Testis (tissue), 3 donors: ENCODE results near the gene DRC7. TPM values are rescaled to one million over a fixed set of nuclear protein-coding genes. Genes with fewer than 3 reads are reported as not detected.

Source experiments
- DNase-seq: peaks from one replicate; pipeline ENCODE4 v3.0.0-alpha.2; 2019
- H3K27ac ChIP-seq, 2 donors: fragments of 200-600 bp; sonication (generic); one replicate each; pipeline ENCODE4 v1.5.1; 2019
- H3K27me3 ChIP-seq: fragments of 200-600 bp; sonication (generic); one replicate; pipeline ENCODE4 v1.5.1; 2019
- H3K36me3 ChIP-seq: fragments of 200-600 bp; sonication (generic); one replicate; pipeline ENCODE4 v1.5.1; 2017; ENCODE audit warnings: low read depth; ENCODE audit errors: missing control alignments
- H3K4me1 ChIP-seq: fragments of 200-600 bp; sonication (generic); one replicate; pipeline ENCODE4 v1.5.1; 2019
- H3K4me3 ChIP-seq, 2 donors: fragments of 200-600 bp; sonication (generic); one replicate each; pipeline ENCODE4 v1.5.1; 2017 to 2019
- H3K9me3 ChIP-seq: fragments of 200-600 bp; sonication (generic); one replicate; pipeline ENCODE4 v1.5.1; 2017
- POLR2A ChIP-seq: fragments of 450-650 bp; IDR thresholded peaks from one replicate; pipeline ENCODE4 v1.6.1; 2017; ENCODE audit warnings: antibody characterized with exemption, mild to moderate bottlenecking, moderate library complexity
- WGBS, 2 donors: methylation state at CpG; one replicate each; pipeline ENCODE4 v1.1.5; 2018; 5-methylcytosine and 5-hydroxymethylcytosine counted together
- intact Hi-C: fragments of 100-400 bp; cut with DNase I; formaldehyde crosslinking; loops from one replicate; pipeline ENCODE4 v1.15.1; 2023; ENCODE audit warnings: low total_unique reads
- polyA plus RNA-seq: library from polyadenylated mRNA; stranded (reverse); fragments of 350-450 nt; fragmentation: Illumina TruSeq; extraction: RNeasy Lipid Tissue Mini Kit (QIAGEN cat#74804); gene quantifications from one replicate; pipeline ENCODE4 v1.2.3, GENCODE V29; 2014; ENCODE audit warnings: low read depth, low replicate concordance; ENCODE audit not compliant: insufficient read depth
- total RNA-seq, 2 donors: library from RNA; depleted of rRNA; stranded (reverse); fragments of >200 nt; gene quantifications; one replicate each; pipeline ENCODE4 v1.2.3, GENCODE V29; 2016
- TF ChIP-seq, protein P1 (sequence below), 3 experiments: fragments of 450-650 bp in 2 of 3; fragments of 200-600 bp in 1 of 3; sonication (generic) in 1 of 3; IDR thresholded peaks; one replicate each; pipeline ENCODE4 v1.5.1; 2016 to 2019; ENCODE audit warnings: antibody characterized with exemption in 3 of 3, mild to moderate bottlenecking in 2 of 3, moderate library complexity in 1 of 3

Gene DRC7
- total and polyA plus RNA-seq, 3 donors from 2014 or later: 35.4 to 199 (median 62.7) TPM

DNA sequence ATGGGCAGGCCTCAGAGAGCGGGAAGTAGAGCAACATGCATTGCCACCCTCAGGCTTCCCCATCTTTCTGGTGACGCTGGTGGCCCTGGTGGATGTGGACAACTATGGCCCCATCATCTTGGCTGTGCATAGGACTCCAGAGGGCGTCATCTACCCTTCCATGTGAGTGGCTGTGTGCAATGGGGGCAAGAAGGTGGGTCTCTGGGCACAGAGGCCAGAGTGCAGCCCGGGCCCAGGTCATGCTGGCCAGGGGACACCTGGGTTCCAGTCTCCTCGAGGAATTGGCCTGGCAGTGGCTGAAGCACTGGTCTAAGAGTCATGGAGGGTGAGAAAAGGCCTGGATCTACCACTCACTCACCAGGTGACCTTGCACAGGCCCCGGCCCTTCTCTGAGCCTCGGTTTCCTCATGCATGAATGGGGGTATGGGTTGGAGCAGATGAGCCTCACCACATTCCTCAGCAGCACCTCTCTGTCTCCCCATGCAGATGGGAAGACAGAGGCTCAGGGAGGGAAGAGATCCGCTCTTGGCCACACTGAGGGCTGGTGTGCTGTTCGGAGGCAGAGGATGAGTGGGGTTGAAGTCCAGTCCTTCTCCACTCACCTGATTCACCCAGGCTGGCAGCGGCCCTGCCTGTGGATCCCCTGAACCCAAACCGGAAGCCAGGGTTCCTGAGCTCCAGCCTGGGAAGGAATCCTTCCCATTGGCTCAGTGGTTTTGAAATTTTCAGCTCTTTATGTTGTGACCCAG is 33.7 kb upstream of the DRC7 start:
- no peaks in the 10 kb centered on the region for H3K4me1 ChIP-seq
- no peak for TF ChIP-seq POLR2A
- TF ChIP-seq, protein P1, sequence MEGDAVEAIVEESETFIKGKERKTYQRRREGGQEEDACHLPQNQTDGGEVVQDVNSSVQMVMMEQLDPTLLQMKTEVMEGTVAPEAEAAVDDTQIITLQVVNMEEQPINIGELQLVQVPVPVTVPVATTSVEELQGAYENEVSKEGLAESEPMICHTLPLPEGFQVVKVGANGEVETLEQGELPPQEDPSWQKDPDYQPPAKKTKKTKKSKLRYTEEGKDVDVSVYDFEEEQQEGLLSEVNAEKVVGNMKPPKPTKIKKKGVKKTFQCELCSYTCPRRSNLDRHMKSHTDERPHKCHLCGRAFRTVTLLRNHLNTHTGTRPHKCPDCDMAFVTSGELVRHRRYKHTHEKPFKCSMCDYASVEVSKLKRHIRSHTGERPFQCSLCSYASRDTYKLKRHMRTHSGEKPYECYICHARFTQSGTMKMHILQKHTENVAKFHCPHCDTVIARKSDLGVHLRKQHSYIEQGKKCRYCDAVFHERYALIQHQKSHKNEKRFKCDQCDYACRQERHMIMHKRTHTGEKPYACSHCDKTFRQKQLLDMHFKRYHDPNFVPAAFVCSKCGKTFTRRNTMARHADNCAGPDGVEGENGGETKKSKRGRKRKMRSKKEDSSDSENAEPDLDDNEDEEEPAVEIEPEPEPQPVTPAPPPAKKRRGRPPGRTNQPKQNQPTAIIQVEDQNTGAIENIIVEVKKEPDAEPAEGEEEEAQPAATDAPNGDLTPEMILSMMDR (IDR thresholded peaks at IDR 0.05): no peak
- no peaks in the 10 kb centered on the region for H3K9me3 ChIP-seq
- no peaks in the 10 kb centered on the region for H3K27me3 ChIP-seq
- H3K27ac ChIP-seq: no peak overlapping the region
- H3K36me3 ChIP-seq: no peaks in the 10 kb centered on the region
- 94 to 98% methylated on average over 7 to 11 of the region's 11 CpGs for WGBS, 2 donors
- intact Hi-C loops: no loop called here
- no peak overlapping the region for H3K4me3 ChIP-seq
- no peak for DNase-seq

DNA sequence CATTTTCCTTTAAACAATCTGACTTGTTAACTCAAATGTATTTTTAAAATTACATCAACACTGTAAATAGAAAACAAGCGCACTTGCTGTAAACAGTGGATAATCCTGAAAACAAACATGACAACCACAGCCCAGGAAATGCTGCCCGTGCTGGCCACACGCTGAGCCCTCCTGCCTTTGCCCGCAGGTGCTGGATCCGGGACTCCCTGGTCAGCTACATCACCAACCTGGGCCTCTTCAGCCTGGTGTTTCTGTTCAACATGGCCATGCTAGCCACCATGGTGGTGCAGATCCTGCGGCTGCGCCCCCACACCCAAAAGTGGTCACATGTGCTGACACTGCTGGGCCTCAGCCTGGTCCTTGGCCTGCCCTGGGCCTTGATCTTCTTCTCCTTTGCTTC is 33.1 kb upstream of the DRC7 start:
- no peaks in the 10 kb centered on the region for H3K36me3 ChIP-seq

DNA sequence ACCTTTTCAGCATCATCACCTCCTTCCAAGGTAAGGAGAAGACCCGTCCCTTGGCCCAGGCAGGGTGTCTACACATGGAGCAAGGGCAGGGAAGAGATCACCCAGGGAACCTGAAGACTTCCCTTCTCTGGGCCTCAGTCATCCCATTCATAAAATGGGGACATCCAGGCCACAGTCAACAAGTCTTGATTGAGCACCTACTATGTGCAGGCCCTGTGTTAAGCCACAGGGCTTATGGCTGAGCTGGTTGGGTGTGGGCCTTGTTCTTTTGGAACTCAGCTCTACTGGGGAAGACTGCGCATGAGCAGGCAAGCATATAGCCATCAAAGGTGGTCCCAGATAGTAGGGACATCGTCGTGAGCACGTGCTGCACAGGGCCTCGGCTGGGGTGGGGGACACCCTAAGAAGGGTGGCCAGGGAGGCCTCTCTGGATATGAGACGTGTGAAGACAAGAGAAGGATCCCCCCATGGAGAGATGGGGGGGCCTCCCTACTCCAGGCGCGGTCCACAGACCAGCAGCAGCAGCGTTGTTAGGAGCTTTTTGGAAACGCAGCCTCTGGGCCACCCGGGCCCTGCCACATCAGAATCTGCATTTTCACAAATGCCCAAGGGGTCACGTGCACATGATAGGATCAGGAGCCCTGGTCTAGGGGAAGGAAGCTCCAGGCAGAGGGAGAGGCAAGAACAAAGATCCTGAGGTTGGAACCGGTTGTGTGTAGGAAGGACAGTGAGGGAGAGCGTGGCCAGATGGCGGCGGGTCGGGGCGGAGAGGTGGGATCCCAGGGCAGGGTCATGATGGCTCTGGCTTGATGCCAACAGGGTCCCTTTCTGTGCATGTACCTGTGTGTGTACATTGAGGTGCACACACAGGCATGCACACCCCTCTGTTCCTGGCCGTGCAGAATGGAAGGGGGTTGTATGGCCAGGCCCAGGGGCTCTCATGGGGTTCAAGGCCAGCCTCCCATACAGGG is 32.4 kb upstream of the DRC7 start:
- intact Hi-C loops: no loop called here
- Histone ChIP-seq H3K9me3 (no peaks in the 10 kb centered on the region), H3K4me3 (no peak overlapping the region), H3K4me1 (no peaks in the 10 kb centered on the region), H3K27ac (no peak overlapping the region), H3K36me3 (no peaks in the 10 kb centered on the region), H3K27me3 (no peaks in the 10 kb centered on the region)
- DNase-seq: no peak
- no peak for TF ChIP-seq POLR2A
- TF ChIP-seq, protein P1 (IDR thresholded peaks at IDR 0.05): no peak
- 88 to 89% methylated on average over 19 to 20 of the region's 20 CpGs for WGBS, 2 donors

More for the DNA sequence above, 33.1 kb upstream of the DRC7 start:
- H3K4me1 ChIP-seq: no peaks in the 10 kb centered on the region
- no peak overlapping the region for H3K4me3 ChIP-seq
- H3K9me3 ChIP-seq: no peaks in the 10 kb centered on the region
- no peak for TF ChIP-seq POLR2A
- TF ChIP-seq, protein P1 (IDR thresholded peaks at IDR 0.05): no peak
- intact Hi-C loops: no loop called here
- no peak for DNase-seq
- 75 to 95% methylated on average over 7 of the region's 7 CpGs for WGBS, 2 donors
- no peak overlapping the region for H3K27ac ChIP-seq
- no peaks in the 10 kb centered on the region for H3K27me3 ChIP-seq

DNA sequence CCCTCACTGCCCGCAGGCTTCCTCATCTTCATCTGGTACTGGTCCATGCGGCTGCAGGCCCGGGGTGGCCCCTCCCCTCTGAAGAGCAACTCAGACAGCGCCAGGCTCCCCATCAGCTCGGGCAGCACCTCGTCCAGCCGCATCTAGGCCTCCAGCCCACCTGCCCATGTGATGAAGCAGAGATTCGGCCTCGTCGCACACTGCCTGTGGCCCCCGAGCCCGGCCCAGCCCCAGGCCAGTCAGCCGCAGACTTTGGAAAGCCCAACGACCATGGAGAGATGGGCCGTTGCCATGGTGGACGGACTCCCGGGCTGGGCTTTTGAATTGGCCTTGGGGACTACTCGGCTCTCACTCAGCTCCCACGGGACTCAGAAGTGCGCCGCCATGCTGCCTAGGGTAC is 31.2 kb upstream of the DRC7 start:
- TF ChIP-seq, protein P1 (IDR thresholded peaks at IDR 0.05): no peak
- TF ChIP-seq POLR2A: no peak
- intact Hi-C loops: no loop called here
- no peaks in the 10 kb centered on the region for H3K36me3 ChIP-seq

More for the DNA sequence above, 31.2 kb upstream of the DRC7 start:
- H3K9me3 ChIP-seq: no peaks in the 10 kb centered on the region
- no peak for DNase-seq
- H3K27ac ChIP-seq: no peak overlapping the region
- WGBS, 2 donors: 86% methylated on average over 21 of the region's 21 CpGs; no CpG with 5 or more reads in 1 of the 2 donors
- no peaks in the 10 kb centered on the region for H3K4me1 ChIP-seq
- no peak overlapping the region for H3K4me3 ChIP-seq
- no peaks in the 10 kb centered on the region for H3K27me3 ChIP-seq
